ENCODE measurements around the gene PXK.

The PXK gene

DNA sequence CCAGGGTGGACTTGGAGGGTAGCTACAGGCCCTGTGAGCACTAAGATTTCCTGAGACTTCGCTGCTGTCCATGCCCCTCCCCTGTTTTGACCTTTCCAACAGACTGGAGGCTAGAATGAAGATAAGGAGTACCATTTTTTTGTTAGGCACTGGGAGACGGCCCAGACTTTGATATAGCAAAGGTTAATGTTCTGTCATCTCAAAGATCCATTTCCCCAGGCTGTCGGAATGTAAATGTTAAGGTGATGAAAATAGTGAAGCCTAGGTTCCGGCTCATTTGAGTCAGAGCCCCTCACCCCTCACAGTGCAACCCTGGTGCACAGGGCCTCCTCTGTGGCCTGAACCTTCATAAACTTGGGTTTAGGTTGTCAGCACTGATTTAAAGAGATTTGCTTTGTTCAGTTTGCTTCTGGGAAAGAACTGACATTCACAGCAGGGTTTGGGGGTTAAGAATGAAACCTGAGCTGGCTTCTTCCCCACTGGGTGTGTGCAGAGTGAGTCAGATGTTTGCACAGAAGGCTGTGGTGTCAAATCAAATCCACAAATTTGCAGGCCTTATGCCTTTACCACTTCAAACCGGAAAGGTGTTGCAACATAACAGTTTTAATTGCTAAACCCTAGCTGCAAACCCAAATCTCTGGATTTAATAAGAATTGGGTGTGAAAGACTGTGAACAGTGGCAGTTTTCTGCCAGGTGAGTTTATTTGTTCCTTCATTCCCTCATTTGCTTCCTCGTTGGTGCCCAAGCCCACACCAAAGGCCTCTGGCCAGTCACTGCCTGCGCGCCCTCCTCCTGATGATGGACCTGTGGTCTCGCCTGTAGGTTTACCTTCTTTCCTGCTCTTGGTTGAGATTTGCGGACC lies 138.6 kb downstream of the PXK start (continued):
- TF ChIP-seq, protein P1, sequence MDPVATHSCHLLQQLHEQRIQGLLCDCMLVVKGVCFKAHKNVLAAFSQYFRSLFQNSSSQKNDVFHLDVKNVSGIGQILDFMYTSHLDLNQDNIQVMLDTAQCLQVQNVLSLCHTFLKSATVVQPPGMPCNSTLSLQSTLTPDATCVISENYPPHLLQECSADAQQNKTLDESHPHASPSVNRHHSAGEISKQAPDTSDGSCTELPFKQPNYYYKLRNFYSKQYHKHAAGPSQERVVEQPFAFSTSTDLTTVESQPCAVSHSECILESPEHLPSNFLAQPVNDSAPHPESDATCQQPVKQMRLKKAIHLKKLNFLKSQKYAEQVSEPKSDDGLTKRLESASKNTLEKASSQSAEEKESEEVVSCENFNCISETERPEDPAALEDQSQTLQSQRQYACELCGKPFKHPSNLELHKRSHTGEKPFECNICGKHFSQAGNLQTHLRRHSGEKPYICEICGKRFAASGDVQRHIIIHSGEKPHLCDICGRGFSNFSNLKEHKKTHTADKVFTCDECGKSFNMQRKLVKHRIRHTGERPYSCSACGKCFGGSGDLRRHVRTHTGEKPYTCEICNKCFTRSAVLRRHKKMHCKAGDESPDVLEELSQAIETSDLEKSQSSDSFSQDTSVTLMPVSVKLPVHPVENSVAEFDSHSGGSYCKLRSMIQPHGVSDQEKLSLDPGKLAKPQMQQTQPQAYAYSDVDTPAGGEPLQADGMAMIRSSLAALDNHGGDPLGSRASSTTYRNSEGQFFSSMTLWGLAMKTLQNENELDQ (tag by site-specific recombination; IDR thresholded peaks at IDR 0.05; ENCODE audit: low read depth): no peak
- TF ChIP-seq ZNF354C (tag by site-specific recombination; IDR thresholded peaks at IDR 0.05; ENCODE audit: borderline replicate concordance, low read depth) (no peak), ZNF837 (tag by site-specific recombination; IDR thresholded peaks at IDR 0.05) (no peak), ZNF596 (tag by site-specific recombination; IDR thresholded peaks at IDR 0.05) (peak; percentile 72; the same call in 1 of the 2 replicates), ZNF626 (tag by site-specific recombination; IDR thresholded peaks at IDR 0.05) (peak; percentile 51; the same call in 1 of the 2 replicates), ZNF549 (tag by site-specific recombination; IDR thresholded peaks at IDR 0.05) (no peak), ZNF211 (tag by site-specific recombination; IDR thresholded peaks at IDR 0.05; ENCODE audit: low read depth) (no peak), YY1 (tag by site-specific recombination; IDR thresholded peaks at IDR 0.05) (no peak), SETDB1 (IDR thresholded peaks at IDR 0.05; ENCODE audit: insufficient read length, low read length) (no peak), ZNF174 (tag by site-specific recombination; IDR thresholded peaks at IDR 0.05) (no peak), MZF1 (tag by site-specific recombination; IDR thresholded peaks at IDR 0.05; ENCODE audit: borderline replicate concordance) (peak; percentile 89; the same call in 1 of the 2 replicates), ZNF768 (tag by site-specific recombination; IDR thresholded peaks at IDR 0.05) (no peak), ZNF184 (tag by site-specific recombination; IDR thresholded peaks at IDR 0.05) (no peak), ZBTB1 (tag by site-specific recombination; IDR thresholded peaks at IDR 0.05) (no peak), ZNF548 (tag by site-specific recombination; IDR thresholded peaks at IDR 0.05) (no peak), ZNF292 (tag by site-specific recombination; IDR thresholded peaks at IDR 0.05; ENCODE audit: borderline replicate concordance, low read depth) (no peak), ZNF777 (tag by site-specific recombination; IDR thresholded peaks at IDR 0.05; ENCODE audit: borderline replicate concordance) (no peak)
- TF ChIP-seq, protein P2, sequence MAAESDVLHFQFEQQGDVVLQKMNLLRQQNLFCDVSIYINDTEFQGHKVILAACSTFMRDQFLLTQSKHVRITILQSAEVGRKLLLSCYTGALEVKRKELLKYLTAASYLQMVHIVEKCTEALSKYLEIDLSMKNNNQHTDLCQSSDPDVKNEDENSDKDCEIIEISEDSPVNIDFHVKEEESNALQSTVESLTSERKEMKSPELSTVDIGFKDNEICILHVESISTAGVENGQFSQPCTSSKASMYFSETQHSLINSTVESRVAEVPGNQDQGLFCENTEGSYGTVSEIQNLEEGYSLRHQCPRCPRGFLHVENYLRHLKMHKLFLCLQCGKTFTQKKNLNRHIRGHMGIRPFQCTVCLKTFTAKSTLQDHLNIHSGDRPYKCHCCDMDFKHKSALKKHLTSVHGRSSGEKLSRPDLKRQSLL (tag by site-specific recombination; IDR thresholded peaks at IDR 0.05): no peak
- TF ChIP-seq, protein P3, sequence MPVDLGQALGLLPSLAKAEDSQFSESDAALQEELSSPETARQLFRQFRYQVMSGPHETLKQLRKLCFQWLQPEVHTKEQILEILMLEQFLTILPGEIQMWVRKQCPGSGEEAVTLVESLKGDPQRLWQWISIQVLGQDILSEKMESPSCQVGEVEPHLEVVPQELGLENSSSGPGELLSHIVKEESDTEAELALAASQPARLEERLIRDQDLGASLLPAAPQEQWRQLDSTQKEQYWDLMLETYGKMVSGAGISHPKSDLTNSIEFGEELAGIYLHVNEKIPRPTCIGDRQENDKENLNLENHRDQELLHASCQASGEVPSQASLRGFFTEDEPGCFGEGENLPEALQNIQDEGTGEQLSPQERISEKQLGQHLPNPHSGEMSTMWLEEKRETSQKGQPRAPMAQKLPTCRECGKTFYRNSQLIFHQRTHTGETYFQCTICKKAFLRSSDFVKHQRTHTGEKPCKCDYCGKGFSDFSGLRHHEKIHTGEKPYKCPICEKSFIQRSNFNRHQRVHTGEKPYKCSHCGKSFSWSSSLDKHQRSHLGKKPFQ (tag by site-specific recombination; IDR thresholded peaks at IDR 0.05): peak; percentile 89
- TF ChIP-seq, protein P4, sequence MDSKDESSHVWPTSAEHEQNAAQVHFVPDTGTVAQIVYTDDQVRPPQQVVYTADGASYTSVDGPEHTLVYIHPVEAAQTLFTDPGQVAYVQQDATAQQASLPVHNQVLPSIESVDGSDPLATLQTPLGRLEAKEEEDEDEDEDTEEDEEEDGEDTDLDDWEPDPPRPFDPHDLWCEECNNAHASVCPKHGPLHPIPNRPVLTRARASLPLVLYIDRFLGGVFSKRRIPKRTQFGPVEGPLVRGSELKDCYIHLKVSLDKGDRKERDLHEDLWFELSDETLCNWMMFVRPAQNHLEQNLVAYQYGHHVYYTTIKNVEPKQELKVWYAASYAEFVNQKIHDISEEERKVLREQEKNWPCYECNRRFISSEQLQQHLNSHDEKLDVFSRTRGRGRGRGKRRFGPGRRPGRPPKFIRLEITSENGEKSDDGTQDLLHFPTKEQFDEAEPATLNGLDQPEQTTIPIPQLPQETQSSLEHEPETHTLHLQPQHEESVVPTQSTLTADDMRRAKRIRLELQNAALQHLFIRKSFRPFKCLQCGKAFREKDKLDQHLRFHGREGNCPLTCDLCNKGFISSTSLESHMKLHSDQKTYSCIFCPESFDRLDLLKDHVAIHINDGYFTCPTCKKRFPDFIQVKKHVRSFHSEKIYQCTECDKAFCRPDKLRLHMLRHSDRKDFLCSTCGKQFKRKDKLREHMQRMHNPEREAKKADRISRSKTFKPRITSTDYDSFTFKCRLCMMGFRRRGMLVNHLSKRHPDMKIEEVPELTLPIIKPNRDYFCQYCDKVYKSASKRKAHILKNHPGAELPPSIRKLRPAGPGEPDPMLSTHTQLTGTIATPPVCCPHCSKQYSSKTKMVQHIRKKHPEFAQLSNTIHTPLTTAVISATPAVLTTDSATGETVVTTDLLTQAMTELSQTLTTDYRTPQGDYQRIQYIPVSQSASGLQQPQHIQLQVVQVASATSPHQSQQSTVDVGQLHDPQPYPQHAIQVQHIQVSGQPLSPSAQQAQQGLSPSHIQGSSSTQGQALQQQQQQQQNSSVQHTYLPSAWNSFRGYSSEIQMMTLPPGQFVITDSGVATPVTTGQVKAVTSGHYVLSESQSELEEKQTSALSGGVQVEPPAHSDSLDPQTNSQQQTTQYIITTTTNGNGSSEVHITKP (tag by site-specific recombination; IDR thresholded peaks at IDR 0.05): peak; percentile 46
- TF ChIP-seq, protein P5, sequence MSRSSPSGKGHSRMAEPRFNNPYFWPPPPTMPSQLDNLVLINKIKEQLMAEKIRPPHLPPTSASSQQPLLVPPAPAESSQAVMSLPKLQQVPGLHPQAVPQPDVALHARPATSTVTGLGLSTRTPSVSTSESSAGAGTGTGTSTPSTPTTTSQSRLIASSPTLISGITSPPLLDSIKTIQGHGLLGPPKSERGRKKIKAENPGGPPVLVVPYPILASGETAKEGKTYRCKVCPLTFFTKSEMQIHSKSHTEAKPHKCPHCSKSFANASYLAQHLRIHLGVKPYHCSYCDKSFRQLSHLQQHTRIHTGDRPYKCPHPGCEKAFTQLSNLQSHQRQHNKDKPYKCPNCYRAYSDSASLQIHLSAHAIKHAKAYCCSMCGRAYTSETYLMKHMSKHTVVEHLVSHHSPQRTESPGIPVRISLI (tag by site-specific recombination; IDR thresholded peaks at IDR 0.05): no peak
- TF ChIP-seq, protein P6, sequence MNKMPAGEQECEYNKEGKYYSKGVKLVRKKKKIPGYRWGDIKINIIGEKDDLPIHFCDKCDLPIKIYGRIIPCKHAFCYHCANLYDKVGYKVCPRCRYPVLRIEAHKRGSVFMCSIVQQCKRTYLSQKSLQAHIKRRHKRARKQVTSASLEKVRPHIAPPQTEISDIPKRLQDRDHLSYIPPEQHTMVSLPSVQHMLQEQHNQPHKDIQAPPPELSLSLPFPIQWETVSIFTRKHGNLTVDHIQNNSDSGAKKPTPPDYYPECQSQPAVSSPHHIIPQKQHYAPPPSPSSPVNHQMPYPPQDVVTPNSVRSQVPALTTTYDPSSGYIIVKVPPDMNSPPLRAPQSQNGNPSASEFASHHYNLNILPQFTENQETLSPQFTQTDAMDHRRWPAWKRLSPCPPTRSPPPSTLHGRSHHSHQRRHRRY (tag by site-specific recombination; IDR thresholded peaks at IDR 0.05): no peak
- TF ChIP-seq, protein P7, sequence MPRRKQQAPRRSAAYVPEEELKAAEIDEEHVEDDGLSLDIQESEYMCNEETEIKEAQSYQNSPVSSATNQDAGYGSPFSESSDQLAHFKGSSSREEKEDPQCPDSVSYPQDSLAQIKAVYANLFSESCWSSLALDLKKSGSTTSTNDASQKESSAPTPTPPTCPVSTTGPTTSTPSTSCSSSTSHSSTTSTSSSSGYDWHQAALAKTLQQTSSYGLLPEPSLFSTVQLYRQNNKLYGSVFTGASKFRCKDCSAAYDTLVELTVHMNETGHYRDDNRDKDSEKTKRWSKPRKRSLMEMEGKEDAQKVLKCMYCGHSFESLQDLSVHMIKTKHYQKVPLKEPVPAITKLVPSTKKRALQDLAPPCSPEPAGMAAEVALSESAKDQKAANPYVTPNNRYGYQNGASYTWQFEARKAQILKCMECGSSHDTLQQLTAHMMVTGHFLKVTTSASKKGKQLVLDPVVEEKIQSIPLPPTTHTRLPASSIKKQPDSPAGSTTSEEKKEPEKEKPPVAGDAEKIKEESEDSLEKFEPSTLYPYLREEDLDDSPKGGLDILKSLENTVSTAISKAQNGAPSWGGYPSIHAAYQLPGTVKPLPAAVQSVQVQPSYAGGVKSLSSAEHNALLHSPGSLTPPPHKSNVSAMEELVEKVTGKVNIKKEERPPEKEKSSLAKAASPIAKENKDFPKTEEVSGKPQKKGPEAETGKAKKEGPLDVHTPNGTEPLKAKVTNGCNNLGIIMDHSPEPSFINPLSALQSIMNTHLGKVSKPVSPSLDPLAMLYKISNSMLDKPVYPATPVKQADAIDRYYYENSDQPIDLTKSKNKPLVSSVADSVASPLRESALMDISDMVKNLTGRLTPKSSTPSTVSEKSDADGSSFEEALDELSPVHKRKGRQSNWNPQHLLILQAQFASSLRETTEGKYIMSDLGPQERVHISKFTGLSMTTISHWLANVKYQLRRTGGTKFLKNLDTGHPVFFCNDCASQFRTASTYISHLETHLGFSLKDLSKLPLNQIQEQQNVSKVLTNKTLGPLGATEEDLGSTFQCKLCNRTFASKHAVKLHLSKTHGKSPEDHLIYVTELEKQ (tag by site-specific recombination; IDR thresholded peaks at IDR 0.05; ENCODE audit: borderline replicate concordance): peak; percentile 98

Measured in HEK293 (cell line).